HG02884 (cell line): ENCODE data around the gene TXNRD1.
"Not testable (repeated sequence)": the region's sequence is repeated elsewhere in the genome, so short reads cannot be mapped to it uniquely, and the experiment has no call there.

ENCODE experiments used
- ATAC-seq: cut with Tn5 transposase; IDR thresholded peaks from one replicate; pipeline ENCODE4 v1.9.1; 2021; ENCODE audit warnings: mild to moderate bottlenecking, moderate library complexity; ENCODE audit not compliant: unreplicated experiment

The TXNRD1 gene

DNA sequence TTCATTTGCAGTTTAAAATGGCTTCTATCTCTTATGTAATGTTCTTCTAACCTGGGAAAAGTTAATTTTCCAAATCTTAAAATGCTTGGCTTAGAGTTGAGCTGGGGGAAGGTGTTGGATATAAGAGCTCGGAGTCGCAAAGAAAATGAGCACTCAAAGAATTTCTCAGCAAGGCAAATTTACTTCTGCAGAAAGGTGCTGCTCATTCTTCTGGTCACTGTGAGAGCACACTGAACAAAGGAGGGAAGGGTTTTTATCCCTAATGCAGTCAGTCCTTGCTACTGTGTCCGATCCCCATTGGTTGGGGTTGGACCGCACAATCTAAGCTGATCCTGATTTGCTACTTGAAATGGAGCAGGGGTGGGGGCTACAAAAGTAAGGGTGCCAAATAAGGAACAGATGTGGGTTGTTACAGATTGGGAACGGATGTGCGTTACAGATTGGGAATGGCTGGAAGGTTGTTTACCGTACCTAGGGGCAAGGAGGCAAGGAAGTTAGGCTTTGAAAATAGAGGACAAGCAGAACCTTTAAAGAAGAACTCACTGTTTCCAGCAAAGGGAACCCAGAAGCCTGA, 19.4 kb downstream of the TXNRD1 start:
- no peak for ATAC-seq

DNA sequence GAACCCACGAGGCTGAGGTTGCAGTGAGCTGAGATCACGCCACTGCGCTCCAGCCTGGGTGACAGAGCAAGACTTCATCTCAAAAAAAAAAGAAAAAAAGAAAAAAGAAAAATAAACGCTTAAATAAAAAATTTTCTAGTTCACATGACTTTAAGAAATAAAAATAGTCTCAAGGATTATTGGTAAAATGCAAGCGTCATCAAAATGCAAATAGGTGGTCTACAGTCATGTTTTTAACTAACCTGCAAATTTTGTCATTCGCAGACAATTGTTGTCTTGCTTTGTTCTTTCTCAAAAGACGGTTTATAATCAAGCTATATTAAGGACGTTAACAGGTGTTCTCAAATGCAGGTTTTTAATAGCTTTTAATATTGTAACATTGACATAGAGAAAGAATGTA, 22.4 kb downstream of the TXNRD1 start:
- no peak for ATAC-seq

DNA sequence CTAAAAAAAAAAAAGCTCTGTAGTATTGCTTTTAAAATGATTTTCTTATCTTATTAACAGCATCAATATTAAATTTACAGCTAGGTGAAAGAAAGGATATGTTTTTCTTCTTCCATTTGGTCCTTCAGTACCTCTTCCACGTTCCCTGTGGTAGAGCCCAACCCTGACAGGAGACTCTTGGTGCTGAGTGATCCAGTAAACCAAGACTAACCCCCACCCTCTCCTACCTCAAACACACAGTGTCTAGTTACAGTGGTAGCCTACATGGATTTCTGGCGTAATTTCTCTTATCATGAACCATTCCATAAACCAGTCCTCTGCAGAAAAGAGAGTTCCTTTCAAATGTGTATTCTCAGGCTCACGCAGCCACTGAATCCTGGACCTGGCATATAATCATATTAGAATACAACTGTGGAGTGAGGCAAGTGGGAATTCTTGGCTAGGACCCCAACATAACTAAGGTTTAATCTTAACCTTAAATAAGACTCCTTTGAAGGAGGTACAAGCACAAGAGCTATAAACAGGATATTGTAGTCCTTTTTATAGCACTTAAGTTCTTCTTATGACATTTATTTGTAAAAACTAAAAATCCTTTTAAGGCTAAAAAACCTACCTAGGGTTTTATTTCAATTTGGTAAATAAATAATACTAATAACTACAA, 27.1 kb downstream of the TXNRD1 start:
- no peak for ATAC-seq

DNA sequence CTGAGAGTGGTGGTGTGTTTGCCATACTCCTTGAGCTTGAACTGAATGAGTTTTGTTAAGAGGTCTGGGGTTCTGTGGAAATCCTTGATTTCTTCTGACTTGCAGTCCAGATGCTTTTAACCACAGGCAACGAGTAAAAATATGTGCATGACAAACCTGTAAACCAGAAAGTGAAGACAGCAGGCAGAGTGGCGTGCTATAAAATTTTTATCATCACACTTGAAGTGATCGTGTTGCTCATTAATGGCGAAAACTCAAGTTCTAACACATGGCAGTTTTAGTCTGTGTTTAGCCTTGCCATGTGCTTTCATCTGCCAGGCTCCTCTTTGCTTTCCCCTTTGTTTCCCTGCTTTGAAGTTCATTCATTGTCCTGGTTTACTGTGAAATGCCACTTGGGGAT, 28.0 kb downstream of the TXNRD1 start:
- ATAC-seq = no peak

GRCh38 chr12:104243971-104244370, 28.4 kb downstream of the TXNRD1 start:
- ATAC-seq = no peak

DNA sequence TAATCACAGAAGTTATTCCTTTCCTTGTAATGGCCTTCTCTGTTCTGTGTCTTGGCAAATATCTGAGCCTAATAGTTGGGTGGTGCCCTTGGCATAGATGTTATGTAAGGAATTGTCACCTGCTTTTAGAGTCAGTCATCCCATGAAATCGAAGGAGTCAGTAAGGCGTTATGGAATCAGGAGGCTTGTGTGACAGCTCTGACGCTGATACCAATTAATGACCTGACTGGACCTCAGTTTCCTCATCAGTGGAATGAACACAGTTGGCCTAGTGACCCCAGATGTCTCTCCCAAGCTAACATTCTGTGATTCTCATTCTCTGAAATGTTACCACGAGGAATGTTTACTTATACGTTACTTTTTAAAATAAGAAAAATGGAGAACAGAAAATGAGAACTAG, 32.1 kb downstream of the TXNRD1 start:
- ATAC-seq = no peak

DNA sequence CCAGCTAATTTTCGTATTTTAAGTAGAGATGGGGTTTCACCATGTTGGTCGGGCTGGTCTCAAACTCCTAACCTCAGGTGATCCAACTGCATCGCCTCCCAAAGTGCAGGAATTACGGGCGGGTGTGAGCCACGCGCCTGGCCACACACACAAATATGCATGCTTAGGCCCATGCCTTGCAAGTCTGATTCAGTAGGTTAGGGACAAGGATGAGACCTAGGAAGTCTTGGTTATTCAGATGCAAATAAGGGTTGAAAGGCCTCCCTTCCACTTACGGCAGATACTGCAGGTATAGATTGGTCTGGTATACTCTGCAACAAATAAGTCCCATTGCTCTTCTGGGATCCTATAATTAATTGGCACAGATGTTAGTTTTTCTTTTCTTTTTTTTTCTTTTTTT, 32.9 kb downstream of the TXNRD1 start:
- ATAC-seq = no peak

DNA sequence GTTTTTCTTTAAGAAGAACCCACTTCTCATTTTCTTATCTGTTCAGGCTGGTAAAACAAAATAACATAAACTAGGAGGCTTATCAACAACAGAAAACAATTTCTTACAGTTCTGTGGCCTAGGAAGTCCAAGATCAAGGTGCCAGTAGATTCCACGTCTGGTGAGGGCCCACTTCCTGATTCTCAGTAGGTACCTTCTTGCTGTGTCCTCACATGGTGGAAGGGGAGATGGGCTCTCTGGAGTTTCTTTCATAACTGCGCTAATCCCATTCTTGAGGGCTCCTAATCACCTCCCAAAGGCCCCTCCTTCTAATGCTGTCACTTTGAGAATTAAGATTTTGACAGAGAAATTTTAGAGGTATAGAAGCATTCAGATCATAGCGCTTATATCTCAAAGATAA, 33.4 kb downstream of the TXNRD1 start:
- no peak for ATAC-seq

DNA sequence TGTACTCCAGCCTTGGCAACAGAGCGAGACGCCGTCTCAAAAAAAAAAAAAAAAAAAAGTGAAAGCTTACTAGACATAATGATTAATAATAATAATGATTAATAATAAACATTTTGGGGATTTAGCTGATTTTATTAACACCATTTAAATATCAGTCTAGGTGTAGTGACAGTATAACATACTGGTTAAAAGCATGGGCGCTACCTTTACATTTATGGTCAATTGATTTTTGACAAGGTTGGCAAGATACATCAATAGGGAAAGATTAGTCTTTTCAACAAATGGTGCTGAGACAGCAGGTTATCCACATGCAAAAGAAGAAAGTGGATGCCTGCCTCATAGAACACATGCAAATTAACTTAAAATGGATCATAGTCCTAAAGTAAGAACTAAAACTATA, 34.3 kb downstream of the TXNRD1 start:
- no peak for ATAC-seq

GRCh38 chr12:104250366-104251125, 35.0 kb downstream of the TXNRD1 start:
- no peak for ATAC-seq

DNA sequence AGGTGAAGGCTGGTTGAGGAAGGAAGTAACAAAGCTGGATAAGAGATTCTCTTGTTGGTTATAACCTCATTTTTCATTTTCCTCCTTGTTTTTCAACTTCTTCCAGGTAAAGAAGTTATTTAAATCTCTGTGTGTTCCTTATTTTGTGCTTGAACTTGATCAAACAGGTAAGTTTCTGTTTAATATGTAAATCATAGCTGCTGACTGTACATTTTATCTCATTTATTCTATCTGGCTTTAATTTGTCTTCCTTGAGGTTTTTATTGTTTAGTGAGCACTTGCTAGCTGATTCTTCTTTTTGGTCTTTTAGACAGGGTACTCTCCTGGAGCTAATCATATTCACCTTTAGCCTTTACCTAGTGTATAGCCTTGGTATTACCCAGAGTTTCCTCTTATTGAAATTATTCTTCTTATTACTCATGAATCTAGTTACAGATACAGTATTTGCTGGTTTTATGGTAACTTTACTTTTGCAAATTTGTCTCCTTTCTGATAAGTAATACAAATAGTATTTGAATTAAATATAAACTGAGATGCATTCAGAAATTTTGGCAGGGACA, 42.4 kb downstream of the TXNRD1 start:
- ATAC-seq = no peak

DNA sequence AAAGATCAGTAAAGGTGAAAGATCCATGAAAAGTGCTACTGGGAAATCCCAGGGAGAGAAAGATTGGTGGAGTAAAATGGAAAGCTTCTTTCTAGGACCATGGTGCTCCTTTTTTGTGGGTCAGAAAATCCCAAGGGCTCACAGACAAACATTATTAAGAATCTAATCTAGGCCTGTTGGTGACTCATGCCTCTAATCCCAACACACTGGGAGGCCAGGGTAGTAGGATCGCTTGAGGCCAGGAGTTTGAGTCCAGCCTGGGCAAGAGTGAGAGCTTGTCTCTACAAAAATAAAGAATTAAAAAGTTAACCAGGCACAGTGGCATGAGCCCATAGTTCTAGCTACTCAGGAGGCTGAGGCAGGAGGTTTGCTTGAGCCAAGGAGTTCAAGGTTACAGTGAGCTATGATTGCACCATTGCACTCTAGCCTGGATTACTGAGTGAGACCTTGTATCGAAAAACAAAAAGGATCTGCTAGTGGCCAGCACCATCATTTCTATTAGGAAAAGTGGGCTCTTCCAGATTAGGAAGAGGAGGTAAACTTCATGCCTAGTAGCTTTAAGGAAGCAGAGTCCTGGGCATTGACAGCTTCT, 43.0 kb downstream of the TXNRD1 start:
- ATAC-seq = no peak

- no peak for ATAC-seq
Measured at GRCh38 chr12:104263026-104263425, 47.4 kb downstream of the TXNRD1 start.

GRCh38 chr12:104263580-104264358, 48.2 kb downstream of the TXNRD1 start:
- ATAC-seq = no peak

DNA sequence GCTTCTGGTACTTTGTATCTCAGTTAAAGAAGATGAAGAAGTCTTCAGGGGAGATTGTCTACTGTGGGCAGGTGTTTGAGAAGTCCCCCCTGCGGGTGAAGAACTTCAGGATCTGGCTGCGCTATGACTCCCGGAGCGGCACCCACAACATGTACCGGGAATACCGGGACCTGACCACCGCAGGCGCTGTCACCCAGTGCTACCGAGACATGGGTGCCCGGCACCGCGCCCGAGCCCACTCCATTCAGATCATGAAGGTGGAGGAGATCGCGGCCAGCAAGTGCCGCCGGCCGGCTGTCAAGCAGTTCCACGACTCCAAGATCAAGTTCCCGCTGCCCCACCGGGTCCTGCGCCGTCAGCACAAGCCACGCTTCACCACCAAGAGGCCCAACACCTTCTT, 49.9 kb downstream of the TXNRD1 start:
- not testable (repeated sequence) for ATAC-seq

DNA sequence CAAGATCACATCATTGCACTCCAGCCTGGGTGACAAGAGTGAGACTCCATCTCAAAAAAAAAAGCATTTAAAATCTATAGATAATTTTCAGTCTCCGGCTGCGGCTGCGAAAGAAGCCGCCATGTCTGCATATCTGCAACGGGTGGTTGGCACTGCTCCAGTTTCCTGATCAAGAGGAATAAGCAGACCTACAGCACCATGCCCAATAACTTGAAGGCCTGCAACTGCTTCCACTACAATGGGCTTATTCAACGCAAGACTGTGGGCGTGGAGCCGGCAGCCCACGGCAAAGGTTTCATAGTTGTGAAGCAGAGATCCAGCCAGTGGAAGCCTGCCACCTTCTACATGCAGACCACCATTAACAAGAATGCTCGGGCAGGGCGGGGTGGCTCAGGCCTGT, 57.4 kb downstream of the TXNRD1 start:
- no peak for ATAC-seq

DNA sequence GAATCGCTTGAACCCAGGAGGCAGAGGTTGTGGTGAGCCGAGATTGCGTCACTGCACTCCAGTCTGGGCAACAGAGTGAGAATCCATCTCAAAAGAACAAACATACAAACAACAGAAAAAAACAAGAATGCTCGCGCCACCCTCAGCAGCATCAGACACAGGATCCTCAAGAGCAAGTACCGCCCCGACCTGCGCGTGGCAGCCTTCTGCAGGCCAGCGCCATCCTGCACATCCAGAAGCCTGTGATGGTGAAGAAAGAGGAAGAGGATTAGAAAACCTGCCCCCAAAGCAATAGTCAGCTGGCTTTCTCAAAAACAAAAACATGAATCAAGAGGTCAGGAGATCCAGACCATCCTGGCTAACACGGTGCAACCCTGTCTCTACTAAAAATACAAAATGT, 57.9 kb downstream of the TXNRD1 start:
- no peak for ATAC-seq

GRCh38 chr12:104274811-104275210, 59.2 kb downstream of the TXNRD1 start:
- no peak for ATAC-seq

GRCh38 chr12:104275689-104276088, 60.1 kb downstream of the TXNRD1 start:
- ATAC-seq = no peak

DNA sequence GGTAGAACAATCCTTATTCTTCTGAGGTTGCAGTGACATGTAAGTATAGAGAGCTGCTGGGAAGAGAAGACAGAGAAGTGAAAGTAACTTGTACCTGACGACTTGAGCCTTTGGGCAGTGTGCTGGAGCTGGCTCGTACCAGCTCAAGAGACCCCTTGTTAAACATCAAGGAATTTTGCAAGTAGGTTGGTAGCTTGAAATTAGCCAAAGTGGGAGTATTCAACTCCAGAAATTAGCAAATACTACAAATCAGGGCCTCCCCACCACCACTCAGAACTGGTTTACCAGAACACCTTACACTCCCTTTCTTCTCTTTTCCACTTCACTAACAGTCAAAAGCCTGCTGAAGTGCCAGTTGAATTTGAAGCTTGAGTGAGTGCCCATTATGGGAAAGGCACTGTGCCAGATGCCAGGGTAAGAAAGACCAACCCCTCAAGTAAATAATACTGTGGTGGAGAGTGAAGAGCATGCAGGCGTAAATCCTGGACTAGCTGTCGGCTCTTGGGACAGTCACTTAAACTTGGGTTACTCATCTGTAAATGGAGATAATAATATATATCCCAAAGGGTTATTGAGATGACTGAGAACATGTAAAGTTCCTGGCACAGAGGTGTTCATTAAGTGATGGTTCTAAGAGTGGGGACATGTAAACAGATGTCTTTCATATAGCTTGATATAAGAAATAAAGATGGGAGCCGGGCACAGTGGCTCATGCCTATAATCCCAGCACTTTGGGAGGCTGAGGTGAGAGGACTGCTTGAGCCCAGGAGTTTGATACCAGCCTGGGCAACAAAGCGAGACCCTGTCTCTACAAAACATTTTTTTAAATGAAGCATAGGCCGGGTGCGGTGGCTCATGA, 60.9 kb downstream of the TXNRD1 start:
- no peak for ATAC-seq
